Measurements from ENCODE around the gene SIM2. TPM values are rescaled to one million over a fixed set of nuclear protein-coding genes. Genes with fewer than 3 reads are reported as not detected.

Gene SIM2
- total and polyA plus RNA-seq, 2 experiments from 2014 or later, result 0.16 to 0.49 TPM

DNA sequence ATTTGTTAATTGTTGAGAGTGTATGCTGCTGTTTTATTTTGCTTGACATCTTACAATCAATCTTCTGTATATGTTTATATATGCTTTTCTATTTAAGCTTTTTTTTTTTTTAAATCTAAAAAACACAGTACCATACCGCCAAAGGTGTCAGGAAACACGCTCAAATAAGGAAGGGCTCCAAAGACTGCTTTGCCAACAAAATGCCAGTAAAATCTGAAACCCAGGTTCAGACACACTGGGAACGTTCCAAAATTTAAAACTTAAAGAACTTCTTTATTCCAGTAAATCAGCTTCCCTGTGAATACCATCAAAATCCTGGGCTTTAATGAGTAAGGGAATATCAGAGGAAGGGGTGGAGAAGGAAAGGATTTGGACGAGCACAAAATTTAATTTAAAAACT lies 87.3 kb downstream of the SIM2 start:
- H3K36me3 ChIP-seq (ENCODE audit: insufficient read depth), result no peaks in the 10 kb centered on the region
- H4K20me1 ChIP-seq (replicated peaks; ENCODE audit: insufficient read depth), result no peaks in the 10 kb centered on the region
- Mint-ChIP-seq H3K27me3 (ENCODE audit: insufficient read depth, low read depth, poor library complexity) (peaks cover 7% of the 10 kb centered on the region), H3K27ac (no peak overlapping the region), H3K9me3 (peaks cover 10% of the 10 kb centered on the region), H3K4me1 (peaks cover 10% of the 10 kb centered on the region), H3K4me3 (no peak overlapping the region), H3K36me3 (ENCODE audit: low read depth) (peaks cover 8% of the 10 kb centered on the region; the same call in 2 of the 3 replicates)
- H3K4me2 ChIP-seq, result no peak overlapping the region
- H3F3A ChIP-seq (replicated peaks; ENCODE audit: low read depth), result no peaks in the 10 kb centered on the region
- no peak for ATAC-seq
- H3K4me3 ChIP-seq, result no peak overlapping the region
- H2AFZ ChIP-seq, result no peak overlapping the region
- no peak overlapping the region for H3K27ac ChIP-seq (ENCODE audit: low read depth)
- no peak for DNase-seq (ENCODE audit: low spot score)
- no peak for TF ChIP-seq ZNF114 (CRISPR knock-in tag; IDR thresholded peaks at IDR 0.05)
- TF ChIP-seq NANOG (IDR thresholded peaks at IDR 0.05; ENCODE audit: borderline replicate concordance), result no peak
- TF ChIP-seq EZH2phosphoT487 (IDR thresholded peaks at IDR 0.05; ENCODE audit: unreplicated experiment), result no peak
- no peak for TF ChIP-seq CREB1 (CRISPR knock-in tag; IDR thresholded peaks at IDR 0.05; ENCODE audit: low read depth)
- no peak for TF ChIP-seq EZH2 (IDR thresholded peaks at IDR 0.05; ENCODE audit: low read depth, unreplicated experiment)
- TF ChIP-seq CTCF (conservative IDR thresholded peaks at IDR 0.05; ENCODE audit: low read depth in 2 of 2), result no peak
- H3K27me3 ChIP-seq (ENCODE audit: insufficient read depth), result no peaks in the 10 kb centered on the region
- H3K4me1 ChIP-seq (ENCODE audit: insufficient read depth), result peaks cover 11% of the 10 kb centered on the region
- H3K79me2 ChIP-seq (replicated peaks; ENCODE audit: insufficient read depth), result no peaks in the 10 kb centered on the region
- peaks cover 12% of the 10 kb centered on the region for H3K9me2 ChIP-seq (ENCODE audit: insufficient read depth)

- Mint-ChIP-seq H3K4me3 (no peak overlapping the region), H3K9me3 (no peaks in the 10 kb centered on the region; the same call in 2 of the 3 replicates), H3K27ac (no peak overlapping the region), H3K27me3 (ENCODE audit: insufficient read depth, low read depth, poor library complexity) (peaks cover 2% of the 10 kb centered on the region), H3K4me1 (peaks cover 18% of the 10 kb centered on the region), H3K36me3 (ENCODE audit: low read depth) (no peaks in the 10 kb centered on the region)
- H3K27me3 ChIP-seq (ENCODE audit: insufficient read depth), result no peaks in the 10 kb centered on the region
- no peak overlapping the region for H2AFZ ChIP-seq
- H3K27ac ChIP-seq (ENCODE audit: low read depth), result no peak overlapping the region
- H3K4me2 ChIP-seq, result no peak overlapping the region
- H3K36me3 ChIP-seq (ENCODE audit: insufficient read depth), result no peaks in the 10 kb centered on the region
- ATAC-seq (no peak), DNase-seq (ENCODE audit: low spot score) (no peak)
- no peaks in the 10 kb centered on the region for H4K20me1 ChIP-seq (replicated peaks; ENCODE audit: insufficient read depth)
- no peaks in the 10 kb centered on the region for H3K79me2 ChIP-seq (replicated peaks; ENCODE audit: insufficient read depth)
- H3K4me1 ChIP-seq (ENCODE audit: insufficient read depth), result peaks cover 15% of the 10 kb centered on the region
- TF ChIP-seq STAT1 (IDR thresholded peaks at IDR 0.05; ENCODE audit: unreplicated experiment), result no peak
- TF ChIP-seq NANOG (IDR thresholded peaks at IDR 0.05; ENCODE audit: borderline replicate concordance), result no peak
- TF ChIP-seq CTCF (conservative IDR thresholded peaks at IDR 0.05; ENCODE audit: low read depth in 2 of 2), result no peak
- TF ChIP-seq, protein P1, sequence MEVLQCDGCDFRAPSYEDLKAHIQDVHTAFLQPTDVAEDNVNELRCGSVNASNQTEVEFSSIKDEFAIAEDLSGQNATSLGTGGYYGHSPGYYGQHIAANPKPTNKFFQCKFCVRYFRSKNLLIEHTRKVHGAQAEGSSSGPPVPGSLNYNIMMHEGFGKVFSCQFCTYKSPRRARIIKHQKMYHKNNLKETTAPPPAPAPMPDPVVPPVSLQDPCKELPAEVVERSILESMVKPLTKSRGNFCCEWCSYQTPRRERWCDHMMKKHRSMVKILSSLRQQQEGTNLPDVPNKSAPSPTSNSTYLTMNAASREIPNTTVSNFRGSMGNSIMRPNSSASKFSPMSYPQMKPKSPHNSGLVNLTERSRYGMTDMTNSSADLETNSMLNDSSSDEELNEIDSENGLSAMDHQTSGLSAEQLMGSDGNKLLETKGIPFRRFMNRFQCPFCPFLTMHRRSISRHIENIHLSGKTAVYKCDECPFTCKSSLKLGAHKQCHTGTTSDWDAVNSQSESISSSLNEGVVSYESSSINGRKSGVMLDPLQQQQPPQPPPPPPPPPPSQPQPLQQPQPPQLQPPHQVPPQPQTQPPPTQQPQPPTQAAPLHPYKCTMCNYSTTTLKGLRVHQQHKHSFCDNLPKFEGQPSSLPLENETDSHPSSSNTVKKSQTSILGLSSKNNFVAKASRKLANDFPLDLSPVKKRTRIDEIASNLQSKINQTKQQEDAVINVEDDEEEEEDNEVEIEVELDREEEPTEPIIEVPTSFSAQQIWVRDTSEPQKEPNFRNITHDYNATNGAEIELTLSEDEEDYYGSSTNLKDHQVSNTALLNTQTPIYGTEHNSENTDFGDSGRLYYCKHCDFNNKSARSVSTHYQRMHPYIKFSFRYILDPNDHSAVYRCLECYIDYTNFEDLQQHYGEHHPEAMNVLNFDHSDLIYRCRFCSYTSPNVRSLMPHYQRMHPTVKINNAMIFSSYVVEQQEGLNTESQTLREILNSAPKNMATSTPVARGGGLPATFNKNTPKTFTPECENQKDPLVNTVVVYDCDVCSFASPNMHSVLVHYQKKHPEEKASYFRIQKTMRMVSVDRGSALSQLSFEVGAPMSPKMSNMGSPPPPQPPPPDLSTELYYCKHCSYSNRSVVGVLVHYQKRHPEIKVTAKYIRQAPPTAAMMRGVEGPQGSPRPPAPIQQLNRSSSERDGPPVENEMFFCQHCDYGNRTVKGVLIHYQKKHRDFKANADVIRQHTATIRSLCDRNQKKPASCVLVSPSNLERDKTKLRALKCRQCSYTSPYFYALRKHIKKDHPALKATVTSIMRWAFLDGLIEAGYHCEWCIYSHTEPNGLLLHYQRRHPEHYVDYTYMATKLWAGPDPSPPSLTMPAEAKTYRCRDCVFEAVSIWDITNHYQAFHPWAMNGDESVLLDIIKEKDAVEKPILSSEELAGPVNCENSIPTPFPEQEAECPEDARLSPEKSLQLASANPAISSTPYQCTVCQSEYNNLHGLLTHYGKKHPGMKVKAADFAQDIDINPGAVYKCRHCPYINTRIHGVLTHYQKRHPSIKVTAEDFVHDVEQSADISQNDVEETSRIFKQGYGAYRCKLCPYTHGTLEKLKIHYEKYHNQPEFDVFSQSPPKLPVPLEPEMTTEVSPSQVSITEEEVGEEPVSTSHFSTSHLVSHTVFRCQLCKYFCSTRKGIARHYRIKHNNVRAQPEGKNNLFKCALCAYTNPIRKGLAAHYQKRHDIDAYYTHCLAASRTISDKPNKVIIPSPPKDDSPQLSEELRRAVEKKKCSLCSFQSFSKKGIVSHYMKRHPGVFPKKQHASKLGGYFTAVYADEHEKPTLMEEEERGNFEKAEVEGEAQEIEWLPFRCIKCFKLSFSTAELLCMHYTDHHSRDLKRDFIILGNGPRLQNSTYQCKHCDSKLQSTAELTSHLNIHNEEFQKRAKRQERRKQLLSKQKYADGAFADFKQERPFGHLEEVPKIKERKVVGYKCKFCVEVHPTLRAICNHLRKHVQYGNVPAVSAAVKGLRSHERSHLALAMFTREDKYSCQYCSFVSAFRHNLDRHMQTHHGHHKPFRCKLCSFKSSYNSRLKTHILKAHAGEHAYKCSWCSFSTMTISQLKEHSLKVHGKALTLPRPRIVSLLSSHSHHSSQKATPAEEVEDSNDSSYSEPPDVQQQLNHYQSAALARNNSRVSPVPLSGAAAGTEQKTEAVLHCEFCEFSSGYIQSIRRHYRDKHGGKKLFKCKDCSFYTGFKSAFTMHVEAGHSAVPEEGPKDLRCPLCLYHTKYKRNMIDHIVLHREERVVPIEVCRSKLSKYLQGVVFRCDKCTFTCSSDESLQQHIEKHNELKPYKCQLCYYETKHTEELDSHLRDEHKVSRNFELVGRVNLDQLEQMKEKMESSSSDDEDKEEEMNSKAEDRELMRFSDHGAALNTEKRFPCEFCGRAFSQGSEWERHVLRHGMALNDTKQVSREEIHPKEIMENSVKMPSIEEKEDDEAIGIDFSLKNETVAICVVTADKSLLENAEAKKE (CRISPR knock-in tag; IDR thresholded peaks at IDR 0.05), result no peak
- no peak overlapping the region for H3K4me3 ChIP-seq
- no peaks in the 10 kb centered on the region for H3F3A ChIP-seq (replicated peaks; ENCODE audit: low read depth)
- H3K9me2 ChIP-seq (ENCODE audit: insufficient read depth), result peaks cover 8% of the 10 kb centered on the region; the same call in 1 of the 2 replicates
Observed at GRCh38 chr21:36788120-36788638, 89.3 kb downstream of the SIM2 start.
